Esophagus squamous epithelium (tissue), 4 donors: ENCODE results near the gene PHACTR1.

Source experiments
- POLR2A ChIP-seq, 4 donors: fragments of 450-650 bp; IDR thresholded peaks; one replicate each; pipeline ENCODE4 v1.6.1; 2017; ENCODE audit warnings: antibody characterized with exemption in 4 of 4, mild to moderate bottlenecking in 4 of 4, moderate library complexity in 3 of 4
- TF ChIP-seq, protein P1 (sequence below), 6 experiments: fragments of 450-650 bp in 4 of 6; fragments of 200-600 bp in 2 of 6; sonication (generic) in 2 of 6; IDR thresholded peaks; one replicate each; pipeline ENCODE4 v1.5.1; 2016 to 2019; ENCODE audit warnings: antibody characterized with exemption in 6 of 6, mild to moderate bottlenecking in 4 of 6, moderate library complexity in 4 of 6

DNA sequence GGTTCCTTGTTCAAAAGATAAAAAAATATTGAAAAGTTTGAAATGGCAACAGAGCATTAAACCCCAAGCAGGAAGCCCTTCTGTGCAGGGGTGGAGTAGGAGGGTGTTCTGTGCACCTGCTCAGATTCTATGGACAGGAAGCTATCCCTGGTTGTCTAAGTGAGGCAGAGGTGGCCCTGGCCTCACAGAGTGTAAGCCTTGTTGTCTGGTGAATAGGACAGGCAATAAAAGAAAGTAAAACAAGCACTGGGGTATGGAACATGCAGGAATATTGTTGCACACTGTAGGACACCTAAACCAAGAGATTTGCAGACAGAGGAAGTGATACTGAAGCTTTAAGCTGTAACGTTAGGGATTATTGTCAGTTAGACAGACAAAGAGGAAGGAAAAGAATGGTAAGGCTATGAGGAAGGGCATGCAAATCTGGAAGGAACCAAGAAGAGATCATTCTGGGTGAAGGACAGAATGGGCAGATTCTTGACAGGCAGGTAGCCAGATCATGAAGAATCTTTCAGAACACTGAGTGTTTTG is 545.0 kb downstream of the PHACTR1 start:
- no peak for TF ChIP-seq POLR2A (IDR thresholded peaks at IDR 0.05)
- TF ChIP-seq, protein P1, sequence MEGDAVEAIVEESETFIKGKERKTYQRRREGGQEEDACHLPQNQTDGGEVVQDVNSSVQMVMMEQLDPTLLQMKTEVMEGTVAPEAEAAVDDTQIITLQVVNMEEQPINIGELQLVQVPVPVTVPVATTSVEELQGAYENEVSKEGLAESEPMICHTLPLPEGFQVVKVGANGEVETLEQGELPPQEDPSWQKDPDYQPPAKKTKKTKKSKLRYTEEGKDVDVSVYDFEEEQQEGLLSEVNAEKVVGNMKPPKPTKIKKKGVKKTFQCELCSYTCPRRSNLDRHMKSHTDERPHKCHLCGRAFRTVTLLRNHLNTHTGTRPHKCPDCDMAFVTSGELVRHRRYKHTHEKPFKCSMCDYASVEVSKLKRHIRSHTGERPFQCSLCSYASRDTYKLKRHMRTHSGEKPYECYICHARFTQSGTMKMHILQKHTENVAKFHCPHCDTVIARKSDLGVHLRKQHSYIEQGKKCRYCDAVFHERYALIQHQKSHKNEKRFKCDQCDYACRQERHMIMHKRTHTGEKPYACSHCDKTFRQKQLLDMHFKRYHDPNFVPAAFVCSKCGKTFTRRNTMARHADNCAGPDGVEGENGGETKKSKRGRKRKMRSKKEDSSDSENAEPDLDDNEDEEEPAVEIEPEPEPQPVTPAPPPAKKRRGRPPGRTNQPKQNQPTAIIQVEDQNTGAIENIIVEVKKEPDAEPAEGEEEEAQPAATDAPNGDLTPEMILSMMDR (IDR thresholded peaks at IDR 0.05), result no peak
